NCI-H510A (cell line): Measurements from ENCODE around the gene ABCC4.
"Not testable (repeated sequence)": the region's sequence is repeated elsewhere in the genome, so short reads cannot be mapped to it uniquely, and the experiment has no call there.

ENCODE experiments used
- DNase-seq: peaks from one replicate; lab custom pipeline; 2025; lab: John Stamatoyannopoulos, UW

ABCC4 gene

GRCh38 chr13:95198606-95199005 is 102.6 kb downstream of the ABCC4 start:
- DNase-seq, result not testable (repeated sequence)

- no peak for DNase-seq
Observed at GRCh38 chr13:95197548-95197947, 103.7 kb downstream of the ABCC4 start.

- no peak for DNase-seq
Observed at GRCh38 chr13:95195146-95195545, 106.1 kb downstream of the ABCC4 start.

GRCh38 chr13:95193509-95194230 is 107.6 kb downstream of the ABCC4 start:
- no peak for DNase-seq

- DNase-seq, result no peak
Observed at GRCh38 chr13:95192998-95193397, 108.3 kb downstream of the ABCC4 start.

- DNase-seq, result not testable (repeated sequence)
Observed at GRCh38 chr13:95192564-95192945, 108.7 kb downstream of the ABCC4 start.

GRCh38 chr13:95191821-95192563 is 109.3 kb downstream of the ABCC4 start:
- peak; percentile 12 for DNase-seq

- no peak for DNase-seq
Observed at GRCh38 chr13:95188128-95188527, 113.1 kb downstream of the ABCC4 start.

GRCh38 chr13:95185851-95186250 is 115.4 kb downstream of the ABCC4 start:
- no peak for DNase-seq

- no peak for DNase-seq
Observed at GRCh38 chr13:95185311-95185710, 115.9 kb downstream of the ABCC4 start.

- no peak for DNase-seq
Observed at GRCh38 chr13:95184317-95184716, 116.9 kb downstream of the ABCC4 start.

GRCh38 chr13:95182570-95183265 is 118.5 kb downstream of the ABCC4 start:
- DNase-seq, result no peak

- no peak for DNase-seq
Observed at GRCh38 chr13:95181586-95181985, 119.7 kb downstream of the ABCC4 start.

GRCh38 chr13:95180513-95181245 is 120.6 kb downstream of the ABCC4 start:
- no peak for DNase-seq

- DNase-seq, result no peak
Observed at GRCh38 chr13:95176611-95177259, 124.5 kb downstream of the ABCC4 start.

GRCh38 chr13:95174517-95174916 is 126.7 kb downstream of the ABCC4 start:
- DNase-seq, result no peak

- no peak for DNase-seq
Observed at GRCh38 chr13:95168191-95168590, 133.1 kb downstream of the ABCC4 start.

GRCh38 chr13:95167003-95167402 is 134.2 kb downstream of the ABCC4 start:
- not testable (repeated sequence) for DNase-seq

GRCh38 chr13:95164830-95165229 is 136.4 kb downstream of the ABCC4 start:
- no peak for DNase-seq

- DNase-seq, result no peak
Observed at GRCh38 chr13:95160112-95160906, 140.9 kb downstream of the ABCC4 start.

GRCh38 chr13:95159458-95159857 is 141.8 kb downstream of the ABCC4 start:
- DNase-seq, result no peak
